GM18520 (cell line): Measurements from ENCODE around the gene FBXW7.

Experiments
- ATAC-seq: cut with Tn5 transposase; IDR thresholded peaks from one replicate; pipeline ENCODE4 v1.9.1; 2021; ENCODE audit not compliant: unreplicated experiment

Gene FBXW7, protein sequence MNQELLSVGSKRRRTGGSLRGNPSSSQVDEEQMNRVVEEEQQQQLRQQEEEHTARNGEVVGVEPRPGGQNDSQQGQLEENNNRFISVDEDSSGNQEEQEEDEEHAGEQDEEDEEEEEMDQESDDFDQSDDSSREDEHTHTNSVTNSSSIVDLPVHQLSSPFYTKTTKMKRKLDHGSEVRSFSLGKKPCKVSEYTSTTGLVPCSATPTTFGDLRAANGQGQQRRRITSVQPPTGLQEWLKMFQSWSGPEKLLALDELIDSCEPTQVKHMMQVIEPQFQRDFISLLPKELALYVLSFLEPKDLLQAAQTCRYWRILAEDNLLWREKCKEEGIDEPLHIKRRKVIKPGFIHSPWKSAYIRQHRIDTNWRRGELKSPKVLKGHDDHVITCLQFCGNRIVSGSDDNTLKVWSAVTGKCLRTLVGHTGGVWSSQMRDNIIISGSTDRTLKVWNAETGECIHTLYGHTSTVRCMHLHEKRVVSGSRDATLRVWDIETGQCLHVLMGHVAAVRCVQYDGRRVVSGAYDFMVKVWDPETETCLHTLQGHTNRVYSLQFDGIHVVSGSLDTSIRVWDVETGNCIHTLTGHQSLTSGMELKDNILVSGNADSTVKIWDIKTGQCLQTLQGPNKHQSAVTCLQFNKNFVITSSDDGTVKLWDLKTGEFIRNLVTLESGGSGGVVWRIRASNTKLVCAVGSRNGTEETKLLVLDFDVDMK

GRCh38 chr4:152535903-152536544 is at the start of gene FBXW7:
Gene FBXW7, minus strand, starts transcription at chr4:152536092. Its CDS starts 124,289 bp downstream, at chr4:152411803.
- ATAC-seq: peak; percentile 76

DNA sequence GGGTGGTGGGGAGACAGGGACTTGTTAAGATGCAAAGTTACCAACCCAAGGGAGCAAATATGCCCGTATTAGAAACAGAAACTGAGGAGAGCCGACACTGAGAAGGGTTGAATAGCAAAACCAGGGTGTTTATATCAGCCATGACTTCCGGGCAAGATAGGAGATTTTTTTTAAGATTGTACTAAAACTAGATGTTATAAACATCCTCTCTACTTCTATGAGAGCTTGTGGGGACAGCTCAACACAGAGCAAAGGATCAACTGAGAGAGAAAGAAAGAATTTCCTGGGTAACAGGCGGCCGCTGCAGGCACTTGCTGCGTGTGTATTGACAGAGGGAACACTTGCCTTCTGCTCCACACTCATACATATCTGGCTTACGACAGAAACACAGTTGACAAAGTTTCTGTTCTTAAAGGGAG is 49.1 kb upstream of the FBXW7 start:
- ATAC-seq: peak; percentile 49

DNA sequence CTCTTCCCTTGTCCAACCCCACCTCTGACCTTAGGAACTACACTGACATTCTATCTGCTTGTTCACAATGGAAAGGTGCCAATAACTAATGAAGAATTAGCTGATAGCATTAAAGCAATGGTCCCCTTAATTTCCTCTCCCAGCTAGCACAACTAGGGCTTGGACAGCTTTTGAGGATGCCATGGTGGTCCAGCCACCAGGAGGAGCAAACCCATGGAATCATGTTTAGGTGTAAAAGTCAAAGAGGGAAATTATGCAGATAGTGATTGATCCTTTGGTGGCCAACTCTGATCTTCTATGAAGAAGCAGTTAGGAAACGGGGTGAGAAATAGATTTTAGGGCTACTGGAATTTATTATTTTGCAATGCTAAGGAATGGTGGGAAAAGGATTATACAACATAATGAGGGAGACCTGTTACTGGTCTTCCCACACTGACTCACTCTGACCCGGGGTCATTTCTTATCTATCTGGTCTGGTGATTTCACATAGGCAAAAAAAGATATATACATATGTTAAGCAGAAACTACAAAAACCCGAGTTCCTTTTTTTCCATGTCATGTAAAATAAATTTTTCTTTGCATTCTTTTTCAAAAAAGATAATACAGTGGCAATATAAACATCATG is 45.8 kb upstream of the FBXW7 start:
- no peak for ATAC-seq

- ATAC-seq: no peak
These were observed 44.0 kb upstream of the FBXW7 start for GRCh38 chr4:152579916-152580315.

DNA sequence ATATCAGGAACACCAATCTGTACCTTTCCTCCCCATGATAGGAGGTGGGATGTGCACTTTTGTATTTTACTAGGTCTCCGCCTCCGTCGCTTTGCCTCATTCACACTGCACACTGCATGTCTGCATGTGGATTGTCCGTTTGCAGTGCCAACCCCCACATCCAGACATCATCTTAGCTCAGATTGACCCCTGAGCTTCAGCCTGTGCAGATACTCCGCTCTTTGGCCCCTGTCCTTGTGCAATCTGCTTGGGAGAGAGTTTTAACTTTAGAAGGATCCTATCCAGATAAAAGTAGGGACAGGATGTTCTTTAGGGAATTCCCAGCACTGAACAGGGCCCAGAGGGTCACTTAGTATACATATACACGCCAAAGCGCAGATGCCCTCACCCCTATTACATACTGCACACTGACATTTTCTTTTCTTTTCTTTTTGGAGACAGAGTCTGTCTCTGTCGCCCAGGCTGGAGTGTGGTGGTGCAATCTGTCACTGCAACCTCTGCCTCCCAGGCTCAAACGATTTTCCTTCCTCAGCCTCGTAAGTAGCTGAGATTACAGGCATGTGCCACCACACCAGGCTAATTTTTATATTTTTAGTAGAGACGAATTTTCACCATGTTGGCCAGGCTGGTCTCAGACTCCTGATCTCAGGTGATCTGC is 43.3 kb upstream of the FBXW7 start:
- no peak for ATAC-seq

- no peak for ATAC-seq
These were observed 42.8 kb upstream of the FBXW7 start for GRCh38 chr4:152578670-152579069.

- peak; percentile 70 for ATAC-seq
These were observed 42.0 kb upstream of the FBXW7 start for GRCh38 chr4:152577708-152578396.

DNA sequence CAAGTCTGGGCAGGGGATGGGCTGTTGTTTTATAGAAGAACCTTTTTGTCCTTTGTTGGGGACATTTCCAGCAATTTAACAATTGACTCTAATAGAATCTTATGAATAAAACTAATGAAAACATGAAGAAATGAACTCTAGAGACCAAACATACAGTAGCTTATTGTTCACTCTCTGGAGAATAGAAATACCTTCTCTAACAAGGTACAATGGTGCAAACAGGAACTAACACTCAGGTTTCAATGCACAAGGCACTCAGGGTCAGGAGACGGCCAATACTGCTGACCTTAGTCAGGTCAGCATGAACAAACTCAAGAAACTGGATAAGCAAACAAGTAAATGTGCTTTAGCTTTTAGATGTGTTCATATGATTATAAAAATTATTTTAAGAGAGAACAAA is 39.6 kb upstream of the FBXW7 start:
- no peak for ATAC-seq

GRCh38 chr4:152573861-152574260 is 38.0 kb upstream of the FBXW7 start:
- no peak for ATAC-seq

DNA sequence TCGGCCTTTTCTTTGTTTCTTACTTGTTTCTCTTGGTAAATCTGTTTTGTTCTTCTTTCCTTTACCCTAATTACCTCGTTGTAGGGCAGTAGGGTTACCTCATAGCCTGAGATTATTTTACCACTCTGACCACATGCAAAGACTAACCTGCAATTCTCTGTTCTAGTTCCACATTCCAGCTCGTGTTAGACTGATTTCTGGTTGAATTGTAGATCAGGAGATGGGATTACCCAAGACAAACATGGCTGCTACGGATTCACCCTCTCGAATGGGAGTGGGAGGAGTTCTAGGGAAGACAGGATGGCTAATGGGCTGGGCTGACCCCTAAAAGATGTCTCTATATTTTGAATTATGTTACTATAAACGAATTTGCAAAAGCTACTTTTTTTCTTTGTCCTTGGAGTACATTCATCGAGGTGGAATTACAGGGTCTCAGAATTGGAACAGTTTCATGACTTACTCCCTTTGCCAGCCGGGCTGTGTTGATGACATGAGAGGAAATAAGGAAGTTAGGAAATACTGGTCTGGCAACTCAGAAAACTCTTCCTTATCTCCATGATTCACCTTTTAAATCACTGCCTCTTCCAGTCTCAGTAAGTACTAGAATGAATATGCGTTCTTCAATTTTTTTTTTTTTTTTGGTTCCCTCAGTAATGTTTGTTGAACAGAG is 36.7 kb upstream of the FBXW7 start:
- peak; percentile 67 for ATAC-seq

- no peak for ATAC-seq
These were observed 35.9 kb upstream of the FBXW7 start for GRCh38 chr4:152571770-152572169.

- no peak for ATAC-seq
These were observed 35.4 kb upstream of the FBXW7 start for GRCh38 chr4:152571296-152571695.

- ATAC-seq: no peak
These were observed 29.4 kb upstream of the FBXW7 start for GRCh38 chr4:152565333-152565732.

DNA sequence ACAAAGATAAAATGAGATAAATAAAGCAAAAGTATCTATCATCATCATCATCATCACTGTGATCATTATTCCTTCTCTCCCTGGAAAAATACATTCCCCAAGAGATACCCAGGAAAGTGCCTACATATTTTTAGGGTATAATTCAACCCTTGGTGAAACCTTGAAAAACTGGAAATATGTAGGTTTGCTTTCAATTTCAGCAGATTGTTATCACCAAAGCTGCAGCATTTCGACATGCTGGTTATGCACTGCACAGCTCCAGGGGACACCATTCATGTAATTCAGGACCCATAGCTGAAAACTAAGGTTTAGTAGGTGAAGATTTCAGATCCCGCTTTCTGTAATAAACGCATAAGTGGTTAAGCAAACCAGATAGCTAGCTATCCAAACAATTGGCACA is 28.4 kb upstream of the FBXW7 start:
- no peak for ATAC-seq

- no peak for ATAC-seq
These were observed 27.3 kb upstream of the FBXW7 start for GRCh38 chr4:152563209-152563608.

DNA sequence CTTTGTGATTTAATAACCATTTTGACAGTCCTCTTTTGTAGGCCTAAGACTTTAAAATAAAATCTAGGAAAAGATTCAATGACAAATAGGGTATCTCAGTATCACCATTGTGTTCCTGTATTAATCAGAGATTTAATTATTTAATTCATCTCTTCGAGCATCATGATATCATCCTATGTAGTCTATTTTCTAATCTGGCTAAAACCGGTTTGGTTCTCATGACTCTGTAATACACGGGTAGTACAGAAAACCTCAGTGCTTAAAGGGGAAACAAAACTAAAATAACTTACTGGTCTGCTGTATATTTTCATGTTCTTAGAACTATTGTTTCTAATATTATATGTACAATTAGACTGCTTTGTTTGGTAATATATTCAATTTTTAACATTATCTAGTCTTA is 23.7 kb upstream of the FBXW7 start:
- no peak for ATAC-seq

DNA sequence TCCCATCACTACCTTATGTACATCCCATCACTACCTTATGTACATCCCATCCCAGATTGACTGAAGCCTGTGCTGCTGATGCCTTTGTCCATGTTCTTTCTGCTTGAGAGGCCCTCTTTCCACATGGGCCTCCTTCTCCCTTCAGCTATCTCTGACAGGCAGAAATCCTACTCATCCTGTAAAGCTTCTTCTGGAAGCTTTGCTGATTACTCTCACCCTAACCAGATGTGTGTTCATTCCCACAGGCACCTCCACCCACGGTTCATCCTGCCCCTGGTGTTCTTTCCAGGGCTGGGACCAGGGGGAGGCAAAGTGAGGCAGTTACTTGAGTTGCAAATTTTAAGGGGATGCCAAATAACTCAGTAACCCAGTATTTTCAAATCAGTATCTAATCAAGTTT is 22.5 kb upstream of the FBXW7 start:
- no peak for ATAC-seq

GRCh38 chr4:152556834-152557233 is 20.9 kb upstream of the FBXW7 start:
- ATAC-seq: no peak

DNA sequence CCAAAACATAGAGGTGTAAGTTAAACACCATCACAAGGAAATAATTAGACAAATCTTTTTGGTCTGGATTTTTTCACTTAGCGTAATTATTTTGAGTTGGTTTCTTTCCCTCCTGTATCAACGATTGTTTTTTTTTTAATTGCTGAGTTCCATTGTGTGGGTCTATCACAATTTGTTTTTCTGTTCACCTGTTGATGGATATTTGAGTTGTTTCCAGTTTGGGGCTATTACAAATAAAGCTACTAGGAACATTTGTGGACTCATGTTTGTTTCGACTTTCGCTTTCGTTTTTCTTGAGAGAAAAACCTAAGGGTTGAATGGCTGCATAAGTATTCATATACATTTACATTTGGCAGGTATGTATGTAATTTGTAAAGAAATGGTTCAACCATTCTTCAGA is 20.4 kb upstream of the FBXW7 start:
- no peak for ATAC-seq

DNA sequence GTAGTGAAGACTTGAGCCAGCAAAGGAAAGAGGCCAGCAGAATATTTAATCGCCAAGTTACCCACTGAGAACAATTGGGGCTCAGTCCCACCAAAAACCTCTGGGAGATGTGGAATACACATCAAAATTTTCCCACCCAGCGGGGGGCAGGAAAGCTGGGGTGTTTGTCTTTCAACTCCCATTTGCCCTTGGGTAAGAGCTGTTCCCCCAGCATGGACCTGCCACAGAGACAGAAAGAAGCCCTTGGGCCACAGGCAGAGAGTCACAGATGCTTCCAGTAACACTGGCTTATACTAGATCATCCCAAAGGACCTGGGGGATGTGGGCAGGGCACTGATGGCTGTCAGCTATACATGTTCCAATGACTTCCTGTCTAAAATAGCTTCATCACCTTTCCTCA is 18.9 kb upstream of the FBXW7 start:
- ATAC-seq: no peak
